PC-9 (cell line): ENCODE data around the gene ACTR5. TPM values are rescaled to one million over a fixed set of nuclear protein-coding genes. Genes with fewer than 3 reads are reported as not detected.

Experiments used
- BruUV-seq: library from RNA; stranded (reverse); fragments of 400-500 nt; replicated peaks from 2 replicates; lab custom pipeline; 2021; lab: Mats Ljungman, UMichigan
- CTCF ChIA-PET: fragments of 300-600 bp; sonication (Branson Sonifier 250); formaldehyde crosslinking; loops from one replicate; lab custom pipeline; 2022; ENCODE audit warnings: antibody characterized with exemption; lab: Charles Lee
- POLR2A ChIA-PET: fragments of 300-600 bp; sonication (Branson Sonifier 250); formaldehyde crosslinking; loops from one replicate; lab custom pipeline; 2022; ENCODE audit warnings: antibody characterized with exemption; ENCODE audit not compliant: unreplicated experiment; lab: Charles Lee
- DNase-seq, 2 experiments: peaks; one replicate each; pipeline versions ENCODE4 v3.0.0 to v3.0.0-alpha.2; 2015 to 2022; ENCODE audit warnings: mixed read lengths in 1 of 2
- H2AFZ ChIP-seq: fragments of 200-600 bp; sonication (generic); 2 replicates; pipeline ENCODE4 v1.8.1; 2017; ENCODE audit warnings: antibody characterized with exemption
- H3F3A ChIP-seq: fragments of 200-600 bp; sonication (generic); 2 replicates; pipeline ENCODE4 v1.8.1; 2017; ENCODE audit warnings: antibody characterized with exemption, mild to moderate bottlenecking, low read depth; ENCODE audit not compliant: insufficient read depth
- H3K27ac ChIP-seq: fragments of 200-600 bp; sonication (generic); 2 replicates; pipeline ENCODE4 v1.6.1; 2016; ENCODE audit warnings: mixed run types
- H3K27me3 ChIP-seq: fragments of 200-600 bp; sonication (generic); 2 replicates; pipeline ENCODE4 v1.6.1; 2016; ENCODE audit warnings: low read depth, mixed run types; ENCODE audit not compliant: insufficient read depth
- H3K36me3 ChIP-seq: fragments of 200-600 bp; sonication (generic); 2 replicates; pipeline ENCODE4 v1.6.1; 2016; ENCODE audit warnings: low read depth, mixed run types
- H3K4me1 ChIP-seq: fragments of 200-600 bp; sonication (generic); replicated peaks from 2 replicates; pipeline ENCODE4 v1.6.1; 2016; ENCODE audit warnings: mixed run types; ENCODE audit not compliant: insufficient read depth
- H3K4me2 ChIP-seq: fragments of 200-600 bp; sonication (generic); 2 replicates; pipeline ENCODE4 v1.6.1; 2017; ENCODE audit warnings: mixed run types
- H3K4me3 ChIP-seq: fragments of 200-600 bp; sonication (generic); 2 replicates; pipeline ENCODE4 v1.6.1; 2016; ENCODE audit warnings: mixed run types
- H3K79me2 ChIP-seq: fragments of 200-600 bp; sonication (generic); 2 replicates; pipeline ENCODE4 v1.6.1; 2017; ENCODE audit warnings: low read depth, mixed run types
- H3K9me2 ChIP-seq: fragments of 200-600 bp; sonication (generic); 2 replicates; pipeline ENCODE4 v1.8.1; 2017; ENCODE audit warnings: mild to moderate bottlenecking; ENCODE audit not compliant: insufficient read depth
- H3K9me3 ChIP-seq: fragments of 200-600 bp; sonication (generic); 2 replicates; pipeline ENCODE4 v1.8.1; 2016; ENCODE audit warnings: low read depth; ENCODE audit not compliant: insufficient read depth
- H4K20me1 ChIP-seq: fragments of 200-600 bp; sonication (generic); 2 replicates; pipeline ENCODE4 v1.8.1; 2017; ENCODE audit not compliant: insufficient read depth
- EZH2 ChIP-seq: fragments of 200-600 bp; sonication (generic); IDR thresholded peaks from 2 replicates; pipeline ENCODE4 v1.8.0; 2017; ENCODE audit warnings: antibody characterized with exemption, low read depth
- intact Hi-C: fragments of 100-400 bp; cut with micrococcal nuclease; formaldehyde crosslinking; loops from one replicate; pipeline ENCODE4 v1.10.0; 2022; ENCODE audit not compliant: unreplicated experiment
- total RNA-seq: library from RNA; stranded (reverse); gene quantifications from 2 replicates; pipeline ENCODE4 v1.2.3, GENCODE V29; 2021
- TF ChIP-seq, protein P1 (sequence below): fragments of 200-600 bp; sonication (generic); conservative IDR thresholded peaks from 2 replicates; pipeline ENCODE4 v1.6.1; 2017; ENCODE audit warnings: mixed run types, antibody characterized with exemption, mild to moderate bottlenecking, moderate library complexity

Gene ACTR5
- total RNA-seq, 1 experiment from 2014 or later, result 7.8 TPM

DNA sequence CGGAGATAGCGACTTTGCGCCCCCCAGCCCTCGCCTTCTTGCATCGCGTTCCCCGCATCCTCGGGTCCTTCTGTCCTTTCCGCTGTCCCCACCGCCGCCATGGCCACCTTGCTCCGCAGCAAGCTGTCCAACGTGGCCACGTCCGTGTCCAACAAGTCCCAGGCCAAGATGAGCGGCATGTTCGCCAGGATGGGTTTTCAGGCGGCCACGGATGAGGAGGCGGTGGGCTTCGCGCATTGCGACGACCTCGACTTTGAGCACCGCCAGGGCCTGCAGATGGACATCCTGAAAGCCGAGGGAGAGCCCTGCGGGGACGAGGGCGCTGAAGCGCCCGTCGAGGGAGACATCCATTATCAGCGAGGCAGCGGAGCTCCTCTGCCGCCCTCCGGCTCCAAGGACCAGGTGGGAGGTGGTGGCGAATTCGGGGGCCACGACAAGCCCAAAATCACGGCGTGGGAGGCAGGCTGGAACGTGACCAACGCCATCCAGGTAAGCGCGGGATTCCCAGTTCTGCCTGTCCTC is 23.6 kb upstream of the ACTR5 start:
- ChIA-PET POLR2A (interaction anchor here (0.6 kb wide), 1 partner anchor 794 kb away, joined by 3 read pairs; no protein-coding TSS in a partner anchor), CTCF (no interaction called here)
- intact Hi-C loops, result no loop called here
- no peaks in the 10 kb centered on the region for H3K36me3 ChIP-seq
- H3K27ac ChIP-seq, result no peak overlapping the region
- no peaks in the 10 kb centered on the region for H3K79me2 ChIP-seq
- H2AFZ ChIP-seq, result no peak overlapping the region
- no peak overlapping the region for H3K4me2 ChIP-seq
- H4K20me1 ChIP-seq, result no peaks in the 10 kb centered on the region
- H3F3A ChIP-seq, result no peaks in the 10 kb centered on the region
- H3K27me3 ChIP-seq, result peaks cover 59% of the 10 kb centered on the region
- H3K9me3 ChIP-seq, result no peaks in the 10 kb centered on the region
- H3K4me3 ChIP-seq, result no peak overlapping the region
- TF ChIP-seq EZH2, result no peak
- TF ChIP-seq, protein P1, sequence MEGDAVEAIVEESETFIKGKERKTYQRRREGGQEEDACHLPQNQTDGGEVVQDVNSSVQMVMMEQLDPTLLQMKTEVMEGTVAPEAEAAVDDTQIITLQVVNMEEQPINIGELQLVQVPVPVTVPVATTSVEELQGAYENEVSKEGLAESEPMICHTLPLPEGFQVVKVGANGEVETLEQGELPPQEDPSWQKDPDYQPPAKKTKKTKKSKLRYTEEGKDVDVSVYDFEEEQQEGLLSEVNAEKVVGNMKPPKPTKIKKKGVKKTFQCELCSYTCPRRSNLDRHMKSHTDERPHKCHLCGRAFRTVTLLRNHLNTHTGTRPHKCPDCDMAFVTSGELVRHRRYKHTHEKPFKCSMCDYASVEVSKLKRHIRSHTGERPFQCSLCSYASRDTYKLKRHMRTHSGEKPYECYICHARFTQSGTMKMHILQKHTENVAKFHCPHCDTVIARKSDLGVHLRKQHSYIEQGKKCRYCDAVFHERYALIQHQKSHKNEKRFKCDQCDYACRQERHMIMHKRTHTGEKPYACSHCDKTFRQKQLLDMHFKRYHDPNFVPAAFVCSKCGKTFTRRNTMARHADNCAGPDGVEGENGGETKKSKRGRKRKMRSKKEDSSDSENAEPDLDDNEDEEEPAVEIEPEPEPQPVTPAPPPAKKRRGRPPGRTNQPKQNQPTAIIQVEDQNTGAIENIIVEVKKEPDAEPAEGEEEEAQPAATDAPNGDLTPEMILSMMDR, result no peak
- H3K4me1 ChIP-seq, result no peaks in the 10 kb centered on the region
- no peaks in the 10 kb centered on the region for H3K9me2 ChIP-seq
- BruUV-seq, result no TSS peak
- no peak for DNase-seq

DNA sequence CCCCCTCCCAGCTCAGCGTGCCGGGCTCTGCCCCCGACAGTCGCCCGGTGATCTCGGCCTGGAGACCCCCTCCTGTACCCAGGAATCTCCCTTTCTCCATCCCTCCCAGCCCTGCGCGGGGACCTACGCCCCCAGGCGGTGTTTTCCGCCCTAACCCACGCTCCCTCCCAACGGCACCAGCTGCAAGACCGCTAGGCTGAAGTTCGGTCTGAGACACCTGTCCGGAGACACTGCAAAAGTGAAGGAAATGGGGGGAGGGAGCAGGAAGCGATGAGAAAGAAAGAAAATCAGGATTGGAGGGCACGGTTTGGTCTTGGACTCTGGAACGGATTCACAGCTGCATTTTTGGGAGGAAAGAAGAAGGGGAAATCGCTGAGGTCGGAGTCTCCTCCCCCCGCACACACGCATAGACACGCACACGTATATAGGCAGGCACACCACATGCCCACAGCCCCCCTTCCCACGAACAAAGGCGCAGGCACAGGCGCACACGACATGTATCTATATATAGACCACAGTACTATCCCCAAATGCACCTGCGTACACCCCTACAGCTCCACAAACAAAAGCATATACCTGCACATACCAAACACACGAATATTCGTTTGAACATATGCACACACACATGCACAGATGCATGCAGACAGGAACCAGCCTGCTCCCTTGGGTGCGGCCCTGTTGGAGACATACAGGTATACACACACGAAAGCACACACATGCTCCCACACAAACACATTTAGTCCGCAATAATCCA is 22.9 kb upstream of the ACTR5 start:
- DNase-seq, result no peak
- Histone ChIP-seq H3K4me2 (no peak overlapping the region), H3K27ac (no peak overlapping the region), H3K9me3 (no peaks in the 10 kb centered on the region), H3K27me3 (peaks cover 59% of the 10 kb centered on the region), H2AFZ (no peak overlapping the region), H3K36me3 (no peaks in the 10 kb centered on the region), H3F3A (no peaks in the 10 kb centered on the region), H3K4me3 (no peak overlapping the region), H3K79me2 (no peaks in the 10 kb centered on the region), H3K9me2 (no peaks in the 10 kb centered on the region), H4K20me1 (no peaks in the 10 kb centered on the region), H3K4me1 (no peaks in the 10 kb centered on the region)
- intact Hi-C loops, result no loop called here
- ChIA-PET CTCF (no interaction called here), POLR2A (no interaction called here)
- no peak for TF ChIP-seq EZH2
- TF ChIP-seq, protein P1, result no peak
- no TSS peak for BruUV-seq

DNA sequence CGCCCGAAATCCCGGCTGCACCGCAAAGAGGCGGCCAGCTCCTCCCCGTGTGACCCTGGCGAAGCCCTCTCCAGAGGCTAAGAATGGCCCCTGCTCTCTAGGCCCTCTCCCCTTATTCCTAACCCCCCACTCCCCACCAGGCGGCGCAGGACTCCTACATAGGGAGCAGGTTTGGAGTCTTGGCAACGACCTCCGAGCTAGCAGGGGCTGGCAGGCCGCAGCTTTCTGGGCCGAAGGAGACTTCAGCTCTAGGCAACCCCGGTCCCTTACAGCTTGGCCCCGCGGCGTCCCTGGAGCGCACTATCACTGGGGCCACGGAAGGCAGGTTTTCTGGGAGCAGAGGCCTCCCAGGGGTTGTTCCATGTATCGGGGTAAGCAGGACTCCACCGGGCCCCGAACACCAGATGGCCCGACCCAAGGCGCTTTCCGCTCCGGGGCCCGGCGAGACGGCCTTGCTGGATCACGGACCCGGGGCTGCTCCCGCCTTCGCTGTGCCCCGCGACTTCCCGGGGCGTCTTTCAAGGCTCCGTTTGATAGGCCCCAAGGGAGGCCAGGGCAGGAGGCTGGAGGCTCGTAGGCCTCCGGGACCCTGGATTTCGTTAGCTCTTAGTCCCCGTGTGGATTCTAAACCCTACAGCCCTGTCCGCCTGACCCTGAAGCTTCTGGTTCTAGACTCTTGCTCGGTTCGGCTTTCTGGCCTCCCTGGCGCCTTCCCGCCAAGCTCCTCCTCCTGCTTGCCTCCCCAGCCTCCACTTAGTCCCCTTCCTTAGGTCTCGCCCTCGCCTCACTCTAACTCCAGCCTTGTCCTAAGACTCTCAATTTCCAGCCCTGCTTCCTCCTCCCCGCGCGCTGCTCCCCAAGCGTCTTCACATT is 22.1 kb upstream of the ACTR5 start:
- no peak overlapping the region for H3K4me3 ChIP-seq
- H3K9me3 ChIP-seq, result no peaks in the 10 kb centered on the region
- peak in 1 of 2 experiments; percentile 44 for DNase-seq
- ChIA-PET POLR2A (no interaction called here), CTCF (no interaction called here)
- H3K27ac ChIP-seq, result no peak overlapping the region
- BruUV-seq, result no TSS peak
- no peaks in the 10 kb centered on the region for H3K36me3 ChIP-seq
- intact Hi-C loops, result loop anchor here (1.0 kb wide), 1 partner anchor 167 kb away; no protein-coding TSS in a partner anchor
- no peaks in the 10 kb centered on the region for H3K9me2 ChIP-seq
- H4K20me1 ChIP-seq, result no peaks in the 10 kb centered on the region
- H3K4me1 ChIP-seq, result no peaks in the 10 kb centered on the region
- H3K27me3 ChIP-seq, result peaks cover 59% of the 10 kb centered on the region
- no peaks in the 10 kb centered on the region for H3K79me2 ChIP-seq
- no peak overlapping the region for H2AFZ ChIP-seq
- H3F3A ChIP-seq, result no peaks in the 10 kb centered on the region
- no peak overlapping the region for H3K4me2 ChIP-seq
- TF ChIP-seq EZH2, result no peak
- TF ChIP-seq, protein P1, result peak; percentile 61
